HuH-7 (cell line): ENCODE data around the gene TBC1D9B.

ENCODE experiments used
- DNase-seq: peaks from one replicate; pipeline ENCODE4 v3.0.0; 2011; ENCODE audit warnings: low spot score

The TBC1D9B gene

DNA sequence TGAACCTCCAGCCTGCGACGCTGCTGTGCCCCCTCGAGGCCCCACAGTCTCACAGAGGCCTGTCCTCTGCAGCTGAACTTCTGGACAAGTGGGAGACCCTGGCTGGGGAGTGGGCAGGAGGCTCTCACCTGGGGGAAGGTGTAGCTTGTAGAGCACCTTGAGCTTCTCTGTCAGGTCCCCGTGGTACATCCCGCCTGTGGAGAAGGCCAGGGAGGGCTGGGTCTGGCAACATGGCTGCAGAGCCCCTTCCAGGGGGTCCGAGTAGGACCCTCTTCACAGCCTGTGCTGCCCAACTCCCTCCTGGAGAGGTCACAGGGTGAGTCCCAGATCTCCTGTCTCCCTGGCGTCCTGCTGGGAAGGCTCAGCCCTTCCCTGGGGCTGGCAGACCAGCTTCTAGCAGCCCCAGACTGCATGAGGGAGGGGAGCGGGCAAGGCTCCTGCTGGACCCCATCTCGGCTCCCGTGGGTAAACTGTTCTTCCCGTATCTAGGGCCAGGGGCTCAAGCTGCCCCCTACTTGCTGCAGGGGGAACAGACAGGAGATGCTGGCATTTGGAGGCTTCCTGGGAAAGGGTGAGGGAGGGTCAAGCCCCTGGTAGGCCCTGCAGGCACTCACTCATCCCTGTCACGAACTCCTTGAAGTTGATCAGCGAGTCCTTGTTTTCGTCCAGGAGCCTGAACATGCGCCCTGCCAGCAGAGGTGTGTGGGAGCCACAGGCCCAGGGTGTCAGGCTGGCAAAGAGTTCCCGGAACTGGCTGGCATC is 37.9 kb downstream of the TBC1D9B start:
- no peak for DNase-seq

DNA sequence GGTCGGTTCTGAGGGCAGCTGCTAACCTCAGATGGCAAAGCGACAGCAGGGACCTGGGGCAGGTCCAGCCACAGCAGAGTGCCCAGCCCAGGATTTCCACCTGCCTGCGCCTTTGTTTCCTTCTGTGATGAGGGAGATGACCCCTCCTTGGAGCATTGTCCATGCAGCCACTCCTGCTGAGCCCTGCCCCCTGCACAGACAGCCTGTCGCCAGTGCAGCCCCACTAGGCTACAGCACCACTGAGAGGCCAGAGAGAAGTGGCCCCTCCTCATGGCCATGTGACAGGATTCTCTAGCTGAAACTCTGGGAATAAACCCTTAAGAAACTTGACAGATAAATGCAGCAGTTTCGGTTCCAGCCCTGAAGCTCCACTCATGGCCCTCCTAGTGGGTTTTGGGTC is 38.6 kb downstream of the TBC1D9B start:
- no peak for DNase-seq

DNA sequence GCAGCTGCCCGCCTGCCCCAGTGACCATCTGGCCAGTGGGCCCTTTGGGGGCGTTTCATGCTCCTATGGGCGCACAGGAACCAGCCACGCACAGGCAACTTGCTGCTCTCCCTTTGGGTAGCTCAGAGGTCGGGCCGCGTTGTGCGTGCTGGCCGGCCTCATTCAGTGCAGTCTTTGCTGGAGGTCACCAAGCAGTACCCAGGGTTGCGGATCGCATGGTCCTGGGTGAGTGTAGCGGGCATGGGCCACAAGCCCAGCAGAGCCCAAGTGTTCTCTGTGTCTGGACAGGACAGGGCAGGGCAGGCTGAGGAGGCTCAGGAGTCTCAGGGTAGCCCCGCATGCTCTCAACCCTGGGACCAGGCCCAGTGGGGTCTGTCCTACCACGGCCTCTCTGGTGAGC is 39.2 kb downstream of the TBC1D9B start:
- DNase-seq = no peak

DNA sequence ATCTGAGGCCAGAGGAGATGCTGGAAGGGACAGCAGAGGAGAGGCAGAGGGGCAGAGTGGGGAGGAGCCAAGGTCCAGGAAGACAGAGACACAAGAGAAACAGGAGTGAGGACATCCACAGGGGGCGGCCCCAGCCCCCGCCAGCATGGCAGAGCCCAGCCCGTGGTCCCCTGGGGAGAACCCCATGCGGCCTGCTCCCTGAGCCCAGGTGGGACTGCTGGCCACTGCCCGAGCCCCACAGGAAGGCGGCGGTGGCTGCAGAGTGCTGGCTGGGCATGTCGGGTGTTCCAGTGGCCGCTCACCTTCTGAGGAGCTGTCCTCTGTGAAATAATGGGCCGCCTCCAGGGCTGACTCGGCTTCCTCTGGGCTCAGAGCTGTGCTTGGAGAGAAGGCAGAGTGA is 40.2 kb downstream of the TBC1D9B start:
- DNase-seq = no peak

DNA sequence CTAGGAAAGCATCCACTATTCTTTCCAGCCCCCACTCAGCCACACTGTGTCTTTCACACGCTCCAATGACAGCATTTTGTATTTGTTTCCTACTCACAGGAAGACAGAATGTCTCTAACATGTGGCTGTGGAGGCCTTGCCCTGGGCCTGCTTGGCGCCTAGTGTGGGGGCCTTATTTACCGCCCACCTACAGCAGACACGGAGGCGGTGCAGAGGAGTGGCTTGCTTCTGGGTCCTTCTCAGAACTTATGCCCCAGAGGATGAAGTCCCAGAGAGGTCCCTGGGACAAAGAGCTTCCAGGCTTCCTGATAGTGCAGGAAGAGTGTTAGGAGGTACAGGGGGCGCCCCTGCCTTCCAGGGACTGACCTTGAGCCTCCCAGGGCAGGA is 40.6 kb downstream of the TBC1D9B start:
- no peak for DNase-seq

DNA sequence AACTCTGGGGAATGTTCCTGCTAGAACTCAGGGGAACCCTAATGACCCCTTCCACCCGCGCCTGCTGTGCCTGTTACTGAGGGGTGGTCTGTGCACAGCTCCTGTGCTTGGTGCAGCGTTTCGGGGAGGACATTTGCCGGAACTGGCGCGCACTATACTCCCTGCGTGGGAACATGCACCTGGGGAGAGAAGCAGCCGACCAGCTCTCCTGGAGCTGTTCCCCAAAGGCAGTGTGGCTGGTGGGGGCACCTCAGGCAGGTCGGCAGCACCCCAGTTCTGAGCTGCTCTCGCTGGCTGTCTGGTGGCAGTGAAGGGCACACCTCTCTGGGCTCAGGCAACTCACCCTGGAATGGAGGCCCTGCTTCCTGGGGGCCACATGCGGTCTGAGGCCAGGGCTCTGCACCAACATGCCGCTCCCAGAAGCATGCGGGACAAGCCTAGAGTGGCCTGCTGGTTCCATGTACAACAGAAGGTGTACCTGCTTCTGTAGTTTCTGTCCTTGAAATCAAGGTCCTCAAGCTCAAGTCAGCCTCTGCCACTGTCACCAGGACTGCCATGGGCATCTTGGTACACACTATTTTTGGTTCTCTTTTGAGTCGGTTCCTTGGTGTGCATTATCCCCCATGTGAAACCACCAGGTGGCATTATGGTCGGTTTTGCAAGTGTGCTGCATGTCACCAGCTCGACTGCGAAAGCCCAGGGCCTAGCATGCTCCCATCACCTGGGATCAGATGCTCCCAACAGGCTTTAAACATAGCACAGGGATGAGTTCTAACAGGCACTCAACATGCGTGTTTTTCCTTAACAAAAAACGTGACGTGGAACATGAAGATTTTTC is 41.2 kb downstream of the TBC1D9B start:
- DNase-seq = peak; percentile 49

DNA sequence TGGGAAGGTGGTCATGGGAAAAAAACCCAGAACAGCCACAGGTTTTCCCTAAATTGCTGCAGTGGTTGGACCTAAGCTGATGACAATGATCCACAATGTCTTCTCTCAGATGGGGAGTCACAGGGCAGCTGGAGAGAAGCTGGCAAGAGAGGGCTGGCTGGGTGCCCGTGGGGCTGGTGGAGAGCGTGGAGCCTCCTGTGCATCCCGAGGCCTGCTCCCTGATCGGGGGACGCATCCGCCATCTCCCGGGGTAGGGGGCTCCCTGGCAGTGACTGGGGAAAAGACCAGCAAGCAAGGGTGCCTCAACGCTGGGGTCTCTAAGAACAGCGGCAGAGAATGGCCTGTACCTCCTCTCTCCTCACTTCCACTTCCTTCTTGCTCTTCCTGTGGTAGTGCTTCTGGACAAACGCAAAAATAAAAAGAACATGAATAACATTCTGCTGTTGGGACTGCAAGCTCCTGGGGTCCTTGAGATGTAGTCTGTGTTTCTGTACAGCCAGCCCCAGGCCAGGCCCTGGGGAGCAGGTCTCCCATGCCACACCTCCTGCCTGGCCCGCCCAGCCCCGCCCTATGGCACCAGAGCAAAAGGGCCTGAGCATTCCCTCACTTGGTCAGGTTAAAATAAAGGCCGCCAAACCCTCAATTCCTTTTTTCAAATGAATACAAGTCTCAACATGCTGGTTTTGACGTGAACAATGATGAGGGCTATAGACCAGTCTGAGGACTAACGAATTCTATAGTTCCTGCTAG is 42.0 kb downstream of the TBC1D9B start:
- no peak for DNase-seq

DNA sequence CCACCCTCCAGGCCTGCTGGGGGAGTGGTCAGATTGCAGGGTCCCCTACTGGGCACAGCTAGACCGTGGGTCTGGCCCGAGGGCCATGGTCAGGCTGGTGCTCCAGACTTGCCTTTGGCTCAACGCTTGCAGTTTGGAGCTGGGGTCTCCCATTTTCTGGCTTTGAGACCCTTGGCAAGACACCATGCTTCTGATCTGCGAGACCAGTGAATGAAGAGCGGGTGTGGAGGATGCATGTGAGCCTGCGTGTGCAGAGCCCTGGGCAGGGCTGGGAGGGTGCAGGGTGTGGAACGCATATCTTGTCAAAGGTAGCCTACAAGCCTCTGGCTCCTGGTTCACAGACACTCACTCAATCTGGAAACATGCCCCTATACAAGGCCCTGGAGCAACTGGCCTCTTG is 43.0 kb downstream of the TBC1D9B start:
- no peak for DNase-seq

DNA sequence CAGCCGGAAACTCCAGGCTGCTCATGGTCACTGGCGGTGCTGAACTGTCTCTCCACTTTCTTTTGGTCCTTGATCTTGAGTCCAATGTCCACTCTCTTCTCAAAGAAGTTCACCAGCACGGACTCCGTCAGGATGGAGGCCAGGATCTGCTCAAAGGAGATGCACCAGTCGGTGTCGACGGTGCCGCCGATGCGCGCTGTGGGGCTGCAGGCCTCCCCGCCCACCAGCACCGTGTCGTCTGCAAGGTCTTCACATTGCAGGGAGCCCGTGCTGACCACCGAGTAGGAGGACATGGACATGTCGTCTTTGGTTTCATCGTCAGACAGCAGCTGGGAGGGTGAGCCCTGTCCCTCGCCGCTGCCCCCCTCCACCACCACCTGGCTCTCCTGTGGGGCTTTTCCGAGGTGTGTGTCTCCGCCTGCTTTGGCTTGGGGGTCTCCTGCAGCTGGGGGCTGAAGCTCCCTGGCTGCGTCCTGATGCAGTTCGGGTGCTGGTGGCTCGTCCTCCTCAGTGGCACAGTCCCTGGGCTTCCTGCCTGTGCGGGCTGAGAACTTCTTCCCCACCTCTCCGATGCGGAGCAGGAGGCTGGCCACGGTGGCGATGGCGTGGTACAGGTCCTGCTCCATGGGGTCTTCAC is 44.1 kb downstream of the TBC1D9B start:
- DNase-seq = no peak

DNA sequence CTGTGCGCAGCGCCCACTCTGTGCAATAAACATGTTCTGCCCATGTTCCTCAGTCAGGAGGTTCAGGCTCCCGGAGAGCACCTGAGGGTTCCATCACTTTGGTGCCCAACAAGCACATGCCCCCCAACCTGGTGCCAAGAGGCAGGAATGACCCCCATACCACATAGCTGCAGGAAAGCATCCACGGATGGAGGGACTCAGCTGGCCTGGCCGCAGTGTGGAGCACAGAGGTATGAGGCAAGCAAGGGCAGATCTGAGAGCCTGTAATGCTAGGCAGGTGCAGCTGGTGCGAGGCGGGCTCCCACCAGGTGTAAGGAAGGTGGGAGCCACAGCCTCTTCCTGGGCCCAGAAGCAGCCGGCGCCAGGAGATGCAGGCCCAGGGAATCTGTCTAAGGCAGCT is 44.8 kb downstream of the TBC1D9B start:
- no peak for DNase-seq

DNA sequence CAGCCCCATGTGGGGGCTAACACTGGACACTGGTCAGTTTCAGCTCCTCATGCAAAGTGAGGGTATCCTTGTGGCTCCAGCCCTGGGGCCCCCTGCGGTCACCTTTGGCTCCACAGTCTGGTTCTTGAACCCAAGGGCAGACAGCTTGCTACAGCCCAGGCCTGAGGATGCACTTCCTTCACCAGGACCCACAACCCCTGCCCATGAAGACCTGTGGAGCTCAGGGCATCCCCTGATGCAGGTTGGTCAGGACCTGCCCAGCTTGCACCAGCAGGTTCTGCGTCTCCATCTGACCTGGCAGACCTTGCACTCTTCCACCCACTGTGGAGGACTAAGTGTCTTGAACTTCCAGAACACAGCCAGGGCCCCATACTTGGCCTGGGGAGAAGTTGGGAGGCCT is 45.4 kb downstream of the TBC1D9B start:
- DNase-seq = no peak

DNA sequence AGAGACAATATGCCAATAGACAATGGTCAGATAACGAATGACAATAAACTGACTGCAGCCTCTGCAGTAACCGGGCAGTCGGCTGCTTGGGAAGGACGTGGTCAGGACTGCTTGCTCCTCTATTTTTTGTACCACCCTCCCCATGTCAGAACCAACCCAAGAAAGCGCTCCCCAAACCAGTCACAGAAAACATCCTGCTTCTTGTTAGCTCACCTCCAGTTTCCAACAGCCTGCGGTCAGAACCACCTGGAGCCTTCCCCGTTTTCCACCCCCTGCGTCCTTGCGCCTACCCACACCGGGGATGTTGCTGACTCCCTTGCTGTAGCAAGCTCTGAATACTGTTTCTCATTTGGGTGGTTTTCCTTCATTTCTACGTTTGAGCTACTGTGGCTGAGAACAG is 47.4 kb downstream of the TBC1D9B start:
- DNase-seq = no peak

DNA sequence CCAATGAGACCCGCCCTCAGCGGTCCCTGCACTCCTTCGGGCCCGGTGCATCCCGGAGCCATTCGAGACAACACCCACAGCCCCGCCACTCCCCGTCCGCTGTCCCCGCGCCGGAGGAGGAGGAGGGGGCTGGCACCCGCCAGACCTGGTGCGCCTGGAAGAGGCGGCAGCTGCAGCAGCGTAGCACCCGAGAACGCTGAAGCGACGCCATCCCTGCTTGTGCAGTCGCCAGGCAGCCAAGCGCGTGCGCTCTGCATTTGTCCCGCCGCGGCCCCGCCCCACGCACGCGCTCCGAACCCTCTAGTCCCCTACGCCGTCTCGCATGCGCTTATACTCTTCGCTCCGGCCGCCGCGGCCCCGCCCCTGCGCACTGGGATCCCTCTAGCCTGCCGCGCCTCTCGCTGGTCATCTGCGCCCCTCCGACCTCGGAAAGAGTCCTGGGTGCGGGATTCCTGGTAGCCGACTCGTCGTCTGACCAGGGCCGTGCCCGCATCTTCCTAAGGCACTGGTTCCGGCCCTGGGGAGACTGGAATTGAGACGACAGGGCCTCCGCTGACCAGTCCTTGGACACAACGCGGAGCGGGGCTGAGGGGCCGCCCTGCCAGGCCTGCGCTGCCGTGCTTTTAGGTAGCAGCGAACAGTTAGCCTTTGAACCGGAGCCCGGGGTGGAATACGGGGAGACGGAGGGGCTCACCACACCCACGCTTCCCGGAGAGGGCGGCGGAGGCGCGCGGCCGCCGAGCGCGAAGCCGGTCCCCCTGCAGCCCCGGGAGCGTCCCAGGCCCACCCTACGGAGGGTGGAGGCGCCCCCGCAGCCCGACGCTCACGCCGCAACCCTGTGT is 48.9 kb downstream of the TBC1D9B start, which contains the start of gene MRNIP:
Gene MRNIP (minus strand): TSS at position 232 of the 842 bp plus-strand sequence. CDS start 21 bp downstream, at position 211.
- DNase-seq = peak; percentile 98

DNA sequence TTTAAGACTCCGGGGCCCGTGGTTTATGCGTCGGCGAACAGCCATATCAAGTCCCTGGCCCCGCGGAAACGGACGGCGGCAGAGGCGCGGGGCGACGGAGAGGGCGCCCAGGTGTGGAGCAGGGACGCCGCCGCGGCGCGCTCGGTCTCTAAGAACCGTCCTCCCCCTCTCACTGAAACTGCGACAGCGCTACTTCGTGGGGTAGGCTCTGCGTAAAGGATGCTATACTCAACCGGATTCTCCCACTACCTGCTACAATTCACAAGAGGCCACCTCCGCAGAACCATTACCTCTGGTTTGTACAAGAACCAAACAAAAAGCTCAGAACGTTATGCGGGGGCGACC is 49.5 kb downstream of the TBC1D9B start:
- DNase-seq = peak; percentile 67

DNA sequence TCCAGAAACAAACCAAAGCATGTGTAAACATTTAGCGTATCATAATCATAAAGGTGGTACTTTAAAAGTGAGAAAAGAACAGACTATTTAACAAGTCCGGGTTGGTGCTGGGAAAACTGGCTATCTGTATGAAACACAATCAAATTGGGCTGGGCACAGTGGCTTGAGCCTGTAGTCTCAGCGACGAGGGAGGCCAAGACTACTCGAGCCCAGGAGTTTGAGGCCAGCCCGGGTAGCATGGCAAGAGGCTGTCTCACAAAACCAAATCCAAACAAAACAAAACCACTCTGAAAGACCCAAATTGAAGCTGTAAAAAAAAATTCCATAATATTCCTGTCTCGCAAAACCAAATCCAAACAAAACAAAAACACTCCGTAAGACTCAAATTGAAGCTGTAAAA is 53.3 kb downstream of the TBC1D9B start:
- no peak for DNase-seq

DNA sequence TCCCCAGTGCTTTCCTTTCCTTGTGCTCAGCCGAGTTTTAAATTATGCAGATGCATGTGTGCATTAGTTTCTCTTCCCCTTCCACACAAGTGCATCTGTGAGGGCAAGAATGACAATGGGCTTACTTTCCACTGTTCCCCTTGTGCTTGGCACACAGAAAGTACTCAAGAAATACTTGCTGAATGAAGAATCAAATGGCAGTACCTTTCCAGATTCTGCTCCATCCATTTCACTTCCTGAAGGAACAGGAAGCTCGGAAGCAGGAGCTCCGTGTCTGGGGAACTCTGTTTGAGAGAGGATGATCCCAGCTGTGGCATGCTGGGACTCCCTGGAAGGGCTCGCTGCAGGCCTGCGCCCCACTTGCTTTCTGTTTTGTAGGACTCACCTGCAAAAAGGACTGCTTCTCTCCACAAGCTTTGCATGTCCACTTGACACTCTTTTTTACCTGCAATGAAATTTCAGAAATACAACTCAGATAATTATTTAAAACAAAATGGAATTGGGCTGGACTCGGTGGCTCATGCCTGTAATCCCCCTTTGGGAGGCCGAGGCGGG is 54.6 kb downstream of the TBC1D9B start:
- DNase-seq = no peak

DNA sequence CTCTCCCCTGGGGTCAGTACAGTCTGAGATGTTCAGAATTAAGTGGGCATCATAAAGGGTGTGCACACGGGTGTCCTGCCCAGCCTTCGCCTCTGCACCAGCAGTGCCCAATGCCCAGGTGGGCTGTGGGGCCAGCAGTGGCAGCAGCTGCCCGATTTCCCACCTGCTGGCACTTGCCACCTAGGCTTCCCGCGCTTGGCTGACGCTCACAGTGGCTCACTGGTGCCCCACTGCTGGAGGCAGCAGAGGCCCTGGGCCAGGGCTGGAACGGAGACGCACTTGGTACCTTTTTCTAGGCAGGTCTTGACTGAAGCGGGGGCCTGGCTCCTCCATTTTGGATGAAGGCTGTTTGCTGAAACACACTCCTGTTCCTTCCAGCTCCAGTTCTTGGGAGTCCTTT is 66.1 kb downstream of the TBC1D9B start:
- no peak for DNase-seq

DNA sequence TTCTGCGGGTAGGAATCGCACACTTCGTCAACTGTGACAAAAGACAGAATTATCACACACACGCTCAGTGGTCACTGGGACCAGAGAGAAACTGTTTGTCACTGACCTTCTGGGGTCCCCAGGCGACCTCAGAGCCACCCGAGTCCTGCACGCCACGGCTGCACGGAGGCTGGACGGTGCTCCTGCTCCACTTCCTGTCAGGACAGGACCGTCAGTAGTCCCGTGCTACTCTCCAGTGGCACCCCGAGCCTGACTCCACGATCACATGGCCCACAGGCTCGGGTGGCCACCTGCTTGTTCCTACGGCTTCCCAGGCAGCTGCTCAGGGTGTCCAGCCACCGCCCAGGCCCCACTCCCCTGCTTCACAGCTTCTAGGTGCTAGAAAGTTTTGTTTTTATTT is 66.9 kb downstream of the TBC1D9B start:
- DNase-seq = no peak

DNA sequence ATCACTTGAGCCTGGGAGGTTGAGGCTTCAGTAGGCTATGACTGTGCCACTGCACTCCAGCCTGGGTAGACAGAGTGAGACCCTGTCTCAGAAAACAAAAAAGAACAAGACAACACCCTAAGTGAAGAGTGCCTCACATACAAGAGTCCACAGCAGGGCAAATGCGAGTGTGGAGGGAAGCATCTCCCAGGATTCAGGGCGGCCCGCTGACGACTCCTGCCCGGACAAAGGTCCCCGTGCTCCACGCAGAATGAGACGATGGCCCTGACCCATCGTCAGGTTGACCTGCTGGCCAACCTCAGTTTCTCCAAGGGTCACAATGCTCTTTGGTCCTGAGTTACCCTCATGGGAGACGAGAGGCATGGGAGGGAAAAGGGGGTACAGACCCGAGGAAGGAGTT is 67.4 kb downstream of the TBC1D9B start:
- no peak for DNase-seq

DNA sequence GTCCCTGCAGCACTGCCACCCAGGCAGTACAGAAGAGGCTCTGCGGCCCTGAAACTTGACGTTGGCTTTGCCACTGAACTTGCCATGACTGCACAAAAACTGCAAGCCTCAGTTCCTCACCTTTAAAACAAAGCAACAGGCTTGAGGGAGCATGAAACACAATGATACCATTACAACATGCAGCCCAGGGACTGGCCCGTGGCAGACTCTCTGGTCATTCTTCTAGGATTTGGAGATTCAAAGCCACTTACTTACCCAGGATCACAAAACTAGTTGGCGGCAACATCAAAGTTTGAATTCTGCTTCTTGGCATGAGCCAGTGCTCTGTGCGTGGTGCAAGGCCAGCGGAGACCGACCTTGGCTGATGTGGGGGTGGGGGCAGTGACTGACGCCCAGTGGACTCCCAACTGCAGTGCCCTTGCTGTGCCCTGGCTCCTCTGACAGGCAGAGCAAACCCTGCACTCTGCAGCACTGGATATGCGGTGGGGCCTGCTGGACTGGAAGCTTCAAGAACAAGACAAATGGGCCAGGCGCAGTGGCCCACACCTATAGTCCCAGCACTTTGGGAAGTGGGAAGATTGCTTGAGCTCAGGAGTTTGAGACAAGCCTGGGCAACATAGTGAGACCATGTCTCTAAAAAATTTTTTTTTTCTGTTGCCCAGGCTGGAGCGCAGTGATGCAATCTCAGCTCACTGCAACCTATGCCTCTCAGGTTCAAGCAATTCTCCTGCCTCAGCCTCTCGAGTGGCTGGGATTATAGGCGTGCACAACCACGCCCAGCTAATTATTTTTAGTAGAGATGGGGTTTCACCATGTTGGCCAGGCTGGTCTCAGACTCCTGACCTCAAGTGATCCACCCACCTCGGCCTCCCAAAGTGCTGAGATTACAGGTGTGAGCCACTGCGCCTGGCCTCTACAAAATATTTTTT is 68.1 kb downstream of the TBC1D9B start:
- DNase-seq = no peak
